NCI-H69 (cell line): ENCODE measurements around the gene PITPNC1.
A peak's percentile ranks its signal among the peaks of the same experiment; 100 is the strongest.
"Not testable (repeated sequence)": the region's sequence is repeated elsewhere in the genome, so short reads cannot be mapped to it uniquely, and the experiment has no call there.

Experiments used
- DNase-seq: peaks from one replicate; lab custom pipeline; 2025; lab: John Stamatoyannopoulos, UW

Gene PITPNC1

DNA sequence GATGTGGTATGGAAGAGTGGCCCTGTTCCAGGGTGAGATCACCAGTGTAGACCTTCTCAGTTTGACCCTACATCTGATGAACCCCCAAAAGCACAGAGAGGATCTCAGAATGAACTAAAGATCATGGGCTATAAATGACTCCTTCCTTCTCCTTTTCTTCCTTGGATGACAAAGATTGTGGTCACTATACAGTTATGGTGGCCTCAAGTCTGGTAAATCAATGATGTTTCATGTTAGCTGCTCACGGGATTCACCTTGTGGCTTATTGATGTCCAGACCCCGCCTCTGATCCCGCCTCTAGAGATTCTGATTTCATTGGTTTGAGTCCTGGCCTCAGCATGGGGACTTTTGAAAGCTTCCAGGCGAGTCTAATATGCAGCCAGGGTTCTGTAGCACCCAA, 112.2 kb downstream of the PITPNC1 start:
- DNase-seq: no peak

DNA sequence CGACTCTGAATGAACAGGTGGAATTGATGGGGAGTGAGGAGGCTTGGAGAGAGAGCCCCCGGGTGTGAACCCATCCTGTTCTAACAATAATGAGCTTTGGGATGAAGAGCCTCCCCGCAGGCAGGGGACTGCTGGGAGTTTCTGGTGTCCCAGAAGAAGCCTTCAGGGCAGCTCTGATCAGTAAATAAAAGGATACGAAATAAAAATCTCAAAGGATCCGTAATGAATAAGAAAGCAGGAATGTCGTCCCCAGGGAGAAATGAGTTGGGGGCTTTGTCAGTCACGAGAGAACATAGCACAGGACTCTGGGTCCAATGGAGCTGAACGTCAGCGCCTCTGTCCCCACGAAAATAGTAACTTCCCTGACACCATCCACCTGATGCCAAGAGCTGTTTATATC, 113.4 kb downstream of the PITPNC1 start:
- peak; percentile 21 for DNase-seq

DNA sequence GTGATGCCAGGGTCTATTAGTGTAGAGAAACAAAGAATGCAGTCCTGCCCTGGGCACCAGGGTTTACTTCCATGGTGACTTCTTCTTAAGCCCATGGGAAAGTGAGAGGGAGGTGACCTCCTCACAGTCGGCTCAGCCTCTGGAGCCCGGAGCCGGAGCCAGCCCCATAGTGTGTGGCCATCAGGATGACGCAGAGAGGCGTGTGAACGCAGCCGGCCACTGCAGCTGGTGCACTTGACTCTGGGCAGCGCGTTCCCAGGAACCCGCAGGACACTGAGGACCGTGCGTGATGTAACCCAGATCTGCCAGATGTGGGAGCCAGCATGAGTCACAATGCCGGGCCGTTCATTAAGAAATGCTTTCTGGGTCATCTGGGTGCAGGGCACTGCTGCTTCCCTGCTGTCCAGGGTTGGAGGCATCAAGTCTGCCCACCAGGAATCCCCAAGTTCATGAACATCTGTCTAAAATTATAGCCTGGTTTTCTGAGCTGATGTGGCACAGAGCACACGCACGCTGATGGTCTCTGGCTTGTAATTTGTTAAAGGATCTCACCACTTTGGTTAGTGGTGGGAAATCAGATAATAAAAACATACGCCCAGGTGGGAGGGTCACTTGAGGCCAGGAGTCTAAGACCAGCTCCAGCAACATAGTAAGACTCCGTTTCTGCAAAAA, 114.1 kb downstream of the PITPNC1 start:
- DNase-seq: peak; percentile 80

DNA sequence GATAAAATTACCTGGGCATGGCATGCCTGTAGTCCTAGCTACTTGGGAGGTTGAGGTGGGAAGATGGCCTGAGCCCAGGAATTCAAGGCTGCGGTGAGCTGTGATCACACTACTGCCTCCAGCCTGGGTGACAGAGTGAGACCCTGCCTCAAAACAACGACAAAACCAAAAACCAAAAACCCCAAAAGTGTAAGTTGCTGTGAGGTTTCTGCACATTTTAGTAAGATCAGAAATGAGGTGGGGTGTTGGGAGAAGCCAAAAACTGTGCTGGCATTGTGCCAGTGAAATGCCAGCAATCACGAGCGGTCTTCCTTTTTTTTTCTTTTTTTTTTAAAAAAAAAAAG, 114.6 kb downstream of the PITPNC1 start:
- DNase-seq: no peak

DNA sequence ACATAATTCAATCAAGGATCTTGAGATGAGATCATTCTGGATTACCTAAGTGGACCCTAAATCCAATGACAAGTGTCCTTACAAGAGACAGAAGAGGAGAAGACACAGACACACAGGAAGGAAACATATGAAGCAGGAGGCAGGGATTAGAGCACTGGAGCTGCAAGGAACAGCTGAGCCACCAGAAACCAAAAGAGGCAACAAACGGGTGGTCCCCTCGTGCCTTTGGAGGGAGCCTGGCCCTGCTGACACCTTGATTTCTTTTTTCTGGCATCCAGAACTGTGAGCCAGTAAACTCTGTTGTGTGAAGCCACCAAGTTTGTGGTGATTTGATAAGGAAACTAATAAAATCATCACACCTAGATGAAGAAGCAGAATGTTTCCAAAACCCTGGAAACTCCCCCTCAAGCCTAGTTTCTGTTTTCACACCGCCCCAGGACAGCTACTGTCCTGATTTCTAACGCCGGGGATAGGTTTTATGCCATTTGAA, 115.2 kb downstream of the PITPNC1 start:
- no peak for DNase-seq

DNA sequence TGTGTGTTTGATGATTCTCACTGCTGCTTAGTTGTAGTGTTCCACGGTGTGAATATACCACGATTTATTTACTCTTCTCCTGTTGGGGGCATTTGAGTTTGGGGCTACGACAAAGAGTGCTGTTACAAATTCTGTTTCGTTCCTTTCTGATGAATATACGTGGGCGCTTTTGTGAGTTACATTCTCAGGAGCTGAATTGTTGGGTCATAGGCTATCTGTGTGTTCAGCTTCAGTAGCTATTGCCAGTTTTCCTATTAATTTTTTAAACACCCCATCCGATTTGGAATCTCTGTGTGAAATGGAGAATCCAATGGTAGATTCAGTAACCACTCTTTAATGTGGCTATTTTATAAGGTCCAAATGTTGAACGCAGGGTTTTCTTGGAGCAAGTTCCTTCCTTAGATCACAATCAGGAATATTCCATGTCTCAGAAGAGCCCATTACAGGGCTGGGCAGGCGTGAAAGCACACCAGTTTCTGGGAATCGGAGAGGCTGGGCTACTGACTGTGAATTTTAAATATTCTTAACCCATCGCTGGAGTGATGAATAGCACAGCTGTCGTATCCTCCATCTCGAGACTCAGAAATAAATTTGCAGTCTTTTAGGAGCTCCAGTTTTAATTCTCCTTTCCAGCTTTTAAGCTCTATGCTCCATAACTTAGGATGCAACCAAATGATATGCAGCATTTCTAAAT, 115.9 kb downstream of the PITPNC1 start:
- DNase-seq: no peak

DNA sequence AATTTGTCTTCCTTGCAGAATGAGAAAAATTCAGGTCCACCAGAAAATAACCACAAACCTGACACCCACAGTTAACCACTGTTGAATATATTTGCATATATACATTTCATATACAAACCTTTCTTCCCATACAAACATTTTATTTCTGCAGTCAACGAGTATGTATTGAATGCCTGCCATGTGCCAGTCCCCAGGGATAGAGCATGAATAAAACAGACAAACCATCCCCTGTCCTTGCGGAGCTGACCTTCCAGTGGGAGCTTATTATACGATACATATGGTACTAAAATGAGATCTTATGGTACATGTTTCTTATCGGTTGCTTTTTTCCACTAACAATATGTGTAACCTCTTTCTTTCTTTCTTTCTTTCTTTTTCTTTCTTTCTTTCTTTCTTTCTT, 116.7 kb downstream of the PITPNC1 start:
- DNase-seq: no peak

DNA sequence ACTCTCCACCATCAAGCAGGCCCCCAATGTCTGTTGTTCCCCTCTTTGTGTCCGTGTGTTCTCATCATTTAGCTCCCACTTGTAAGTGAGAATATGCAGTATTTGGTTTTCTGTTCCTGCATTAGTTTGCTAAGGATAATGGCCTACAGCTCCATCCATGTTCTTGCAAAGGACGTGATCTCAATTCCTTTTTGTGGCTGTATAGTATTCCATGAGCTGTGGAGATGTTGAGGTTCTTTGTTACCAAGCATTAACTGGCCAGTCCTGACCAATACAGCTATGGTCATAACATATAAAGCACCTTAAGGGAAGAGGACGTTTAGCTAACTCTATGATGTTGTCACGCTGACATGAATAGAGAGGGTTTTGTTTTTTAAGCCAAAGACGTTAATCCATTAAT, 118.5 kb downstream of the PITPNC1 start:
- not testable (repeated sequence) for DNase-seq

DNA sequence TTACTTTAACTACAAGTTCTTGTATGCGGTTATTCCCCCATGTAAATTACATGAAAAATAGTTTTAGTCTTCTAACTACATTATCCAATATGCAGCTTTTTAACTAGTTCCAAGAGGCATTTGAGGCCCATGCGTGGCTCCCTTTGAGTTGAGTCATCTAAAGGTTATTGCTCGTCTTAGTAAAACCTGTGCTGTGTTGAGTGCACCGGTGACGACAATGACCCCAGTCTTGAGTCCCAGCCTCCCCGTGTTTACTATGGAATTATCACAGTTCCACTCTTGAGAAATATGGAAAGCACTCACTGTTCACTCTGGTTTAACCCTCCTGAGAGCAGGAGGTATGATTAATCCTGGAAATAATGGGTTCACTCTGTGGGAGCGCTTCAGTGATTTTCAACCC, 119.2 kb downstream of the PITPNC1 start:
- no peak for DNase-seq

DNA sequence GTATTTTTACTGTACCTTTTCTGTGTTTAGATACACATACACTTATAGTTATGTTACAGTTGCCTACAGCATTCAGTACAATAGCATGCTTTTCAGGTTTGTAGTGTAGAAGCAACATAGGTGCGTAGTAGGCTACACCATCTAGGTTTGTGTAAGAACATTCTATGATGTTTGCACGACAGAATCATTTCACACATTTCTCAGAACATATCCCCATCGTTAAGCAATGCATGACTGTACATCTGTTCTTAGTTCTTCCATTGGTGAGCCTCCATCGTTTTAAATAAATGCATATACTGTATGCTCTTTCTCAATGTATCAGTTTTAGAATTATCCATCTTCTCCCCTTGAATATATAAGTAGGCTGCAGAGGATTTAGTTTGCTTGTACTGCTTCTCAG, 122.6 kb downstream of the PITPNC1 start:
- DNase-seq: no peak

DNA sequence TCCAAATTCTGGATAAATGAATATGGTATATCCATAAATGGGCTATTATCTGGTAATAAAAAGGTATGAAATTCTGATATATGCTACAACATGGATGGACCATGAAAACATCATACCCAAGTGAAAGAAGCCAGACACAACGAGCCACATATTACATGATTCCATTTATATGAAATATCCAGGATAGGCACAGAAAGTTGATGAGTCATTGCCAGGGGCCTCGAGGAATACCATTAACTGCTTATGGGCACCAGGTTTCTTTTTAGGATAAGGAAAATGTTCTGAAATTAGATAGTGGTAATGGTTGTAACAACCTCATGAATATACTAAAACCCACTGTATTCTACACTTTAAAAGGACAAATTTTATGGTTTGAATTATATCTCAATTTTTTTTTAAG, 123.2 kb downstream of the PITPNC1 start:
- DNase-seq: no peak

DNA sequence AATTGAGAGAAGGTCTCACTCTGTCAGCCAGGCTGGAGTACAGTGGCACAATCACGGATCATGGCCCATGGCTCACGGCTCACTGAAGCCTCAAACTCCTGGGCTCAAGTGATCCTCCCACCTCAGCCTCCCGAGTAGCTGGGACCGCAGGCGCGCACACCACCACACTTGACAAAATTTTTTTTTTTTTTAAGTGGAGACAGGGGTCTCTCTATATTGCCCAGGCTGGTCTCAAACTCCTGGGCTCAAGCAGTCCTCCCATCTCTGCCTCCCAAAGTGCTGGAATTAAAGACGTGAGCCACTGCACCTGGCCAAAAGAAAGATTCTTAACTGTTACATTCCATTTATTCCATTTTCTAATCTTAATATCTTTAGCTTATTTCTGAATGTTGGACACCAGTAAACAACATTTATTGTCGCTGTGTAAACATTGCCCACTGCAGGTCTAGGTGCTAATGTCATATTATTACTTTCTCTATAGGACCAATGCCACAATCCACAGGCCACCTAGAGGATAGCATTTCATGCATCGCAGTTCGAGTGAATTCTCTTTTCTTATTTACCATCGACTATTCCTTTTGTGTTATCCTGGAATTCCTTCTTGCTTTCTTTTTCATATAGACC, 123.7 kb downstream of the PITPNC1 start:
- DNase-seq: no peak

DNA sequence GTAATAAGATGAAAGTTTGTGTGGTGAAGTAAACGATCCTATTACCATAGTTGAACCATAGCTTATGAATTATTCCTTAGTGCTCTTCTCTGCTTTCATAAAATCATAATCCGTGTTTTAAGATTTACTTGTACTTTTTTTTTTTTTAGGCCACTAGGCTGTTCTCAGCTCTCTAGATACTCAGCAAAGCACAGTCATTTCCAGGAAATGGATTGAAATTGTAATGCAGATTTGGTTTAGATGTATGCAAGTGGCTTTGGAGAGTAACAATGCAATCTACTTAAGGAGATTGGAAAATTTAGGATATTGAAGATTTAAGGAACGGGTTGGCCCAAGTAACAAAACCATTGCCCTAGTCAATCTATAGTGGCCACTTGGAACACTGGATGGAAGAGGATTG, 125.1 kb downstream of the PITPNC1 start:
- no peak for DNase-seq

DNA sequence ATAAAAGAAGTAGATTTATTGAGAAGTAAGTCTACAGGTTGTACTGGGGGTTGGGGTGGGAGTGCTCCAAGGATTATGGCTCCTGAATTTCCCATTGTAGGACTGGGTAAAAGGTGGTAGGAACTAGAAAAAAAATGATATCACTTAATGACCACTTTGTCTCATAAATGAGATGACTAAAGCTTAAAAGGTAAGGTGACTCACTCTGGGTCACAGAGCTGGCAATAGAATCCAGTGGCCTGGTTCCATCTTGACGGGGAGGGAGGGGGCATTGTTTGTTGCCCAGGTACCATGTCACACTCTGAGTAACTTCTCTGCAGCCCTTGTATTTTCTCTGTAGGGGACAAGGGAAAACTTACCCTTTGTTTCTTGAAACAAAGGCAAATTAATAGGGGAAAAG, 126.1 kb downstream of the PITPNC1 start:
- DNase-seq: peak; percentile 47

DNA sequence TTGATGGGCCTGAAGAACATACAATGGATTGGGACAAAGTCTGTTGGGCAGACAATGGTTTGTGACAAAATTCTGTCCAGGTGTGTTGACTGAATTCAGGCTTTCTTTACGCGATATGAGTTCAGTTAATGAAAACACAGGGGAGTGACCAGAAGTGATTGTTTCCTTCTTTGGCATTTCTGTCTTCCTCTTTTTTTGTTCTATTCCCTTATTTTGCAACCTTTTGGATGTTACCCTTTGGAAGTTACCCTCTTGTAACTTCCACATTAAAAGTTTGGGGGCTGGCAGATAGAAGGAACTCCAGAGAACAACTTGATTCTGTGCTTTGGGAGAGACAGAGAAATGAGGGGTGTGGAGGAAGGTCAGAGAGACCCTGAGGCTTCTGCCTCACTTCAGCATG, 126.7 kb downstream of the PITPNC1 start:
- DNase-seq: no peak

DNA sequence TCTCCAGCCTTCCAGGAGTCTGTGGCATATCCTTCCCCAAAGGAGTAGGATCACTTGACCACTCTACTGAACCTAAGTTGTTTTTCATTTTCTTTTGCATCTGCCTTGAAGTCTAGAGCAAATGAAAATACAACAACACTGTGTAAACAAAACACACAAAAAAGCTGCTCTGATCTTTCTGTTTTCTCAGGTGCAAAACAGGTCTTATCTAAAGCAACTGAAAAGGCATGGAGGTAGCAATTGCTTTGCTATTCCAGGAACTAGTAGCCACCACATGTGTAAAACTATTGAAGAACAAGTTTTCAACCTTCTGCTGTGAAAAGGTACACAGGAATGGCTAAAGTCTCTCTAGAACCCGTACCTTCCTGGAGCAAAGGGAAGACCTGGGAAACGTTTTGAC, 127.1 kb downstream of the PITPNC1 start:
- DNase-seq: no peak

DNA sequence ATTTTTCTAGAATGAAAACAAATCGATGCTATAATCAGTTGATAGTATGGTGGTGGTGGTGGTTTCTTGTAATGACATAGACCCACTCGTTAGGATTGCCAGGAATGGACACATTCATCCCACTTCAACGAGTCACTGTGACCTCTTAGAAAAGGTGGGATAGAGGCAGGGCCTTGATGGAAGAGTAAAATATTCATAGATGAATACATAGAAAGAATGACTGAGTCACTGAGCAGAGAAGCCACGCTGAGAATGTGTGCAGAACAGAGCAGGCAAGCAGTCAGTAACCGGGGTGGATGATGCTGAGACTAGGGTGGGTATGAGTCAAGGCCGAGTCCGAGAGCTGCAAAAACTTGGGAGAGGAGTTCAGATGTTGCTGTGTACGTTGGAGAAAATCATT, 129.9 kb downstream of the PITPNC1 start:
- no peak for DNase-seq

DNA sequence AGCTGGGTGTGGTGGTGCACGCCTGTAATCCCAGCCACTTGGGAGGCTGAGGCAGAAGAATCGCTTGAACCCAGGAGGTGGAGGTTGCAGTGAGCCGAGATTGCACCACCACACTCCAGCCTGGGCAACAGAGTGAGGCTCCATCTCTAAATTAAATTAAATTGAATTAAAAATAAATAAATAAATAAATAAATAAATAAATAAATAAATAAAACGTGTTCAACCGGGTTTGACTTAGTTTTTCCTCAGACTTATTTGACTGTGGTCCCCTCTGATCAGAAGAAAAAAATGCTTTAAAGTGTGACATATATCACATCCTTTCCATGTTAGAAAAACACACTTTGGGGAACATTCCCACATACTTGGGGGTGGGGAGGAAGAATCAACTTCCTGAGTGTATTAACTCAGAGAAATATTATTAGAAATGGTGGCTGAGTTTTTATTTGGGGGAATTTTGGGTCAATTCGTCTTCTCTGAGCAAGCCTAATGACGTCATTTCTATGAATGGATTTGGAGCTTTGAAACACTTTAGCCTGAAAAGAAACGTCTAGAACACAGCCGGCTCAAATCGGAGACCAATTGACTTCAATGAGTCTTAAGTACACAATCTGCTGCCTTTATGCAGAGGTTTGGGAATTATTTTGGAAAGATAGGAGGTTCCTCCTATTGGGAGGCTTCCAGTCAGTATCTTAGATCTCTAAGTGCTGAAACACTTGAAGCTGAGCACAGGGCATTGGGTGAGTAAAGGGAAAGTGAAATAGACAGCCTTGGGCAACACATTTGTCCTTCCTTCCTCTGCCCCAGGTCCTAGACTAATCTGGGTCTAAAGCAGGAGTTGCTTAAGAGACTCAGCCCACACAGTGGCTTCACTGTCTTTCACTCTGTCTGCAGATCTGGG, 132.6 kb downstream of the PITPNC1 start:
- DNase-seq: no peak

DNA sequence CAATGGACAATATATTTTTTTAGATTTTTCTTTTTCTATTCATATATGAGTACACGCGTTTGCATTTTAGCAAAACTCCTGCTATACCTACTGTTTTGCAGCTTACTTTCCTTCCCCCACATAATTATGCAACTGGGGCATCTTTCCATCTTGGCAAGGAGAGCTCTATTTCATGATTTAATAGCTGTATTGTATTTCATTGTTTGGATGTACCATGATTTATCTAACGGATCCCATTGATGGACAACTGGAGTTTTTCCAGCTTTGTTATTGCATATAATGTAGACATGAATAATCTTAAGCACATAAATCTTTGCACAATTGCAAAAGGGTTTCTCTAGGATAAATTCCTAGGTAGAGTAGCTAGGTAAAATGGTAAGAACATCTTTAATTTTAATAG, 133.9 kb downstream of the PITPNC1 start:
- peak; percentile 43 for DNase-seq

DNA sequence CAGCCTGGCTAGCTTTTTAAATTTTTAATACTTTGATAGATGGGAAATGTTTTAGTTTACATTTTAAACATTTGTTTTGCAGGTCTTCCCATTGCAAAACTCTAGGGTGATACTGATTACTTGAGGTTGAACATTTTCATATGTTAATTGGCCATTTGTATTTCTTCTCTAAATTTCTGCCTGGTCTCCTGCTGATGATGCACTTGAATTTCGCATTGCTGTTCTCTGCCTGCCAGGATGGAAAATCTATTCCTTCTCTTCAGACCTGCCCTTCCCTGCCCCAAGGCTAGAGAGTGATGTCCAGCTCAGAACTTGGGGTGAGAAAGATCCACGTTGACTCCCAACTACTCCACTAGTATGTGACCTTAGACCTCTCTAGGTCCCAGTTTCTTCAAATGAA, 134.7 kb downstream of the PITPNC1 start:
- DNase-seq: no peak

DNA sequence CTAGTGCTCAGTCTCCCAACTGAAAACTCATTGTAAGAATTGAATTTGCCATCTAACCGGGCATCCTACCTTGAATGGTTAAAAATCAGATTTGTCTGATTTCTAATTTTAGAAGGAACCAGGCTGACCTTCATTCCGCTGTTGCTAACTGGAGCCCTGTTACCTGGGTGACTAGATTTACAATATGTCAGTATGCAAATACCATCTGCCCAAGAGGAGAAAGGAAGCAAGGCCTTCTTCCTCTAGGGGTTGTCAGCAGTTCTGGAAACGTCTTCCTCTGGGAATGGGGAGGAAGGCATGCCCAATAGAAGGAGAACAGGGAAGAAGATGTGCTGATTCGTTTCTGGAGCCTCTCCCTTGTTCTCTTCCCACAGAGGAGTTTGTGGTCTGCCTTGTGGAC, 137.9 kb downstream of the PITPNC1 start:
- peak; percentile 88 for DNase-seq

DNA sequence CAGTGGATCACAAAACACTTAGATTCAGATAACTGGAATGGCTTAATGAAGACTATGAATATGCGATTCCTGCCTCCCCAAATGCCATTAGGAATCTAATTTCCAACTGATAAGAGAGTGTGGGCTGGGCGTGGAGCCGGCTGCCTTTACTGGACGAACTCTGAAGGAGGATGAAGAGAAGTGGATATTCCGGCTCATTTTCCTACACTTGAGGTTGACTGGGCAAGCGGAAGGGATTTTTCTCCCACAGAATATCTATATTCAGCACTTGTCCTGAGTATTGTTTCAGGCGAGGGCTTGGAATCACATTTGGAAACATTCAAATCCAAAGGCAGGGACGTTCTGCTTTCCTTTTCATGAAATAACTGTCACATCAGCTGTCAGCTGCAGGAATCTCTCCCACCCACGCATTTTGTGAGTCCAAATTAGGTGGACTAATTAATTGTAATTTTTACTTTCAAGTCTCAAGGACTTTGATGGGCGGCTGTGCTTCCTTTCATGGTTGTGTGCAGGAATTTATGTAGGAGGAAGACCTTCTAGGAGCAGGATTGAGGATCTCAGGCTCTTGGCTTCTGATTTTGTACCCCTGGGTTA, 138.5 kb downstream of the PITPNC1 start:
- DNase-seq: no peak
